ENCODE measurements around the gene UBA1. TPM values are rescaled to one million over a fixed set of nuclear protein-coding genes. Genes with fewer than 3 reads are reported as not detected.
A peak's percentile ranks its signal among the peaks of the same experiment; 100 is the strongest.

UBA1 gene
- total and polyA plus RNA-seq, 2 of the 13 experiments (the other 11 are each of a cell fraction or from before 2014, with no cell fraction given): 93.3 to 129 TPM

DNA sequence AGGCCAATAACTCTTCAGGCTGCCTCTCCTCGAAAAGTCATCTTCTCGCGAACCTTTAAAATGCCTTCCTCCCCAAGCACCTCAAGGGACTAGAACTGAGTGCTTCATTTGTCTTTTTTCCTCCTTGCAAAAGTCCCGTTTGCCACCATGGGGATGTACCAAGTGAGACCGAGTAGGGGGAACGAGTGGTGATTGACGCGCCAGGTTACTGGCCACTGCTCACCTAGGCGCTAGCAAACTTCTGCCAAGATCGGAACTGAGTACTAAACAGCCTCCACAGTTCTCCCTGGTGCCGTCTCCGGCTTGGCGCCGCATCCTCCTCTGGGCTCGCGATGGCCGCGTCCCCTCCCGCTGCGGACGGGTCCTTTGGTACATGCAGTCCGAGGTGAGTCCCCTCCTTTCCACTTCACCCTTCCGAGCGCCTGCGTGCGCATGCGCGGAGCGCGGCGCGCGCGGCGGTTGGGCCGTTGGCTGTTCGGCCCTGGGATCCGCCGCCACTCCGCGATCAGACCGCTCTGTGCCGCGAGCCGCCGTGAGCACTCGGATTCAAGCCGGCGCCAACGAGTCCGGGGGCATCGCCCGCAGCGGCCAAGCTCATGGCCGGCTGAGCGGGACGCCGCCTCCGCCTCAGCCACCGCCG, 24.8 kb downstream of the UBA1 start, which contains the start of gene CDK16 (continued):
- TF ChIP-seq, protein P1, sequence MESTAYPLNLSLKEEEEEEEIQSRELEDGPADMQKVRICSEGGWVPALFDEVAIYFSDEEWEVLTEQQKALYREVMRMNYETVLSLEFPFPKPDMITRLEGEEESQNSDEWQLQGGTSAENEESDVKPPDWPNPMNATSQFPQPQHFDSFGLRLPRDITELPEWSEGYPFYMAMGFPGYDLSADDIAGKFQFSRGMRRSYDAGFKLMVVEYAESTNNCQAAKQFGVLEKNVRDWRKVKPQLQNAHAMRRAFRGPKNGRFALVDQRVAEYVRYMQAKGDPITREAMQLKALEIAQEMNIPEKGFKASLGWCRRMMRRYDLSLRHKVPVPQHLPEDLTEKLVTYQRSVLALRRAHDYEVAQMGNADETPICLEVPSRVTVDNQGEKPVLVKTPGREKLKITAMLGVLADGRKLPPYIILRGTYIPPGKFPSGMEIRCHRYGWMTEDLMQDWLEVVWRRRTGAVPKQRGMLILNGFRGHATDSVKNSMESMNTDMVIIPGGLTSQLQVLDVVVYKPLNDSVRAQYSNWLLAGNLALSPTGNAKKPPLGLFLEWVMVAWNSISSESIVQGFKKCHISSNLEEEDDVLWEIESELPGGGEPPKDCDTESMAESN (CRISPR knock-in tag; conservative IDR thresholded peaks at IDR 0.05): 0 out of 2 replicates have a peak, but pooled peaks have one; percentile 51
- TF ChIP-seq, protein P2, sequence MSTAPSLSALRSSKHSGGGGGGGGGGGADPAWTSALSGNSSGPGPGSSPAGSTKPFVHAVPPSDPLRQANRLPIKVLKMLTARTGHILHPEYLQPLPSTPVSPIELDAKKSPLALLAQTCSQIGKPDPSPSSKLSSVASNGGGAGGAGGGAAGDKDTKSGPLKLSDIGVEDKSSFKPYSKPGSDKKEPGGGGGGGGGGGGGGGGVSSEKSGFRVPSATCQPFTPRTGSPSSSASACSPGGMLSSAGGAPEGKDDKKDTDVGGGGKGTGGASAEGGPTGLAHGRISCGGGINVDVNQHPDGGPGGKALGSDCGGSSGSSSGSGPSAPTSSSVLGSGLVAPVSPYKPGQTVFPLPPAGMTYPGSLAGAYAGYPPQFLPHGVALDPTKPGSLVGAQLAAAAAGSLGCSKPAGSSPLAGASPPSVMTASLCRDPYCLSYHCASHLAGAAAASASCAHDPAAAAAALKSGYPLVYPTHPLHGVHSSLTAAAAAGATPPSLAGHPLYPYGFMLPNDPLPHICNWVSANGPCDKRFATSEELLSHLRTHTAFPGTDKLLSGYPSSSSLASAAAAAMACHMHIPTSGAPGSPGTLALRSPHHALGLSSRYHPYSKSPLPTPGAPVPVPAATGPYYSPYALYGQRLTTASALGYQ (CRISPR knock-in tag; IDR thresholded peaks at IDR 0.05): no peak
- TF ChIP-seq, protein P3, sequence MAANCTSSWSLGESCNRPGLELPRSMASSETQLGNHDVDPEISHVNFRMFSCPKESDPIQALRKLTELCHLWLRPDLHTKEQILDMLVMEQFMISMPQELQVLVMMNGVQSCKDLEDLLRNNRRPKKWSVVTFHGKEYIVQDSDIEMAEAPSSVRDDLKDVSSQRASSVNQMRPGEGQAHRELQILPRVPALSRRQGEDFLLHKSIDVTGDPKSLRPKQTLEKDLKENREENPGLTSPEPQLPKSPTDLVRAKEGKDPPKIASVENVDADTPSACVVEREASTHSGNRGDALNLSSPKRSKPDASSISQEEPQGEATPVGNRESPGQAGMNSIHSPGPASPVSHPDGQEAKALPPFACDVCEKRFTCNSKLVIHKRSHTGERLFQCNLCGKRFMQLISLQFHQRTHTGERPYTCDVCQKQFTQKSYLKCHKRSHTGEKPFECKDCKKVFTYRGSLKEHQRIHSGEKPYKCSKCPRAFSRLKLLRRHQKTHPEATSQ (CRISPR knock-in tag; IDR thresholded peaks at IDR 0.05; ENCODE audit: borderline replicate concordance): no peak
- TF ChIP-seq EEA1 (CRISPR knock-in tag; IDR thresholded peaks at IDR 0.05; ENCODE audit: borderline replicate concordance): no peak
- TF ChIP-seq ZNF839 (CRISPR knock-in tag; IDR thresholded peaks at IDR 0.05; ENCODE audit: borderline replicate concordance): no peak
